GM12892 (cell line): Measurements from ENCODE around the gene PGLYRP3.

Experiments
- POLR2A ChIP-seq: IDR thresholded peaks from 2 replicates; pipeline ENCODE4 v1.6.1; 2011; ENCODE audit warnings: low read depth, low read length, control low read depth
- POLR2AphosphoS5 ChIP-seq: IDR thresholded peaks from 2 replicates; pipeline ENCODE4 v1.6.1; 2011; ENCODE audit warnings: low read depth, low read length, control low read depth
- TAF1 ChIP-seq: IDR thresholded peaks from 2 replicates; pipeline ENCODE4 v1.6.1; 2011; ENCODE audit warnings: low read depth, mild to moderate bottlenecking, control low read depth, low read length, borderline replicate concordance

DNA sequence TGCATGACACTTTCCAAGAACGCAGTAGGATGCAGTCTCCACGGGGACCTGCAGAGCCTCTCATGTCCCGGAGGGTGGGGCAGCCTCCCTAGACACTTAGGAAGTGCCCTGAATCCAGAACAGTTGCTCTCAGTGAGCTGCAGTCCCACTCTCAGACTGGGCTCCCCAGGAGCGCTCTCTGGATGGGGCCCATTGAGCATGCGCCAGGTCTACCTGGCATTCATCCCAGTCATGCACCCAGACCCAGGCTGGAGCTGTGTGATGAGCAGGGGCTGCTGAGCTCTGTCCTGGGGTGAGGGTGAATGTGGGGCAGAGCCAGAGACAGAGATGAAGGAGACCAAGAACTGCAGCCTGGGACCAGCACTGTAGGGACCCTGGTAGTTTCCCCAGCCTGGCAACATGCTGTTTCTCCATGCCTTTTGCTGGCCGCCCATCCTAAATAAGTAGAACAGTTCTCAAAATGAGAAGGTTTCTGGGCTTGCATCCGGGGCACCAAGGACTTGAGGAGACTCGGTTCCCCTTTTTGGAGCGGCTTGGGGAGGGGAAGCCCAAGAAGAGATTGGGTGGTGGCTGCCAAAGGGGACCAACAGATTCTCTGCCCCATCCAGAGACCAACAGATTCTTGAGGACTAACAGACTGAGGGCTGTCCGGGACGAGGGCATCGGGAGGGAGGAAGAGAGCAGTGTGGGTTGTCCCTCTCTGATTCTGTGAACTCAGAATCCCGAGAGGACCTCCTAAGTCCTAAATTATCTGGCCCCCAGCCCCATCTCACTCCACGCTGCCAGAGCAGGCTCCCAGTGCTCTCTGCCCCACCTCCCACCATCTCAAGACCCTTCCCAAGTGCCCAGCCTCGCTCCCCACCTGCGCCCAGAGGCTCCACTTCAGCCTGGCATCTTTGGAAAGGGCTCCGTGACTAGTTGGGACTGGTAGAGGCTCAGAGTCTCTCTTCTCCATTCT, 36.9 kb upstream of the PGLYRP3 start:
- TF ChIP-seq POLR2A (no peak), POLR2AphosphoS5 (no peak), TAF1 (no peak)
